ENCODE data around the gene ST6GALNAC6.
A peak's percentile ranks its signal among the peaks of the same experiment; 100 is the strongest.
"Not testable (repeated sequence)": the region's sequence is repeated elsewhere in the genome, so short reads cannot be mapped to it uniquely, and the experiment has no call there.

The ST6GALNAC6 gene

DNA sequence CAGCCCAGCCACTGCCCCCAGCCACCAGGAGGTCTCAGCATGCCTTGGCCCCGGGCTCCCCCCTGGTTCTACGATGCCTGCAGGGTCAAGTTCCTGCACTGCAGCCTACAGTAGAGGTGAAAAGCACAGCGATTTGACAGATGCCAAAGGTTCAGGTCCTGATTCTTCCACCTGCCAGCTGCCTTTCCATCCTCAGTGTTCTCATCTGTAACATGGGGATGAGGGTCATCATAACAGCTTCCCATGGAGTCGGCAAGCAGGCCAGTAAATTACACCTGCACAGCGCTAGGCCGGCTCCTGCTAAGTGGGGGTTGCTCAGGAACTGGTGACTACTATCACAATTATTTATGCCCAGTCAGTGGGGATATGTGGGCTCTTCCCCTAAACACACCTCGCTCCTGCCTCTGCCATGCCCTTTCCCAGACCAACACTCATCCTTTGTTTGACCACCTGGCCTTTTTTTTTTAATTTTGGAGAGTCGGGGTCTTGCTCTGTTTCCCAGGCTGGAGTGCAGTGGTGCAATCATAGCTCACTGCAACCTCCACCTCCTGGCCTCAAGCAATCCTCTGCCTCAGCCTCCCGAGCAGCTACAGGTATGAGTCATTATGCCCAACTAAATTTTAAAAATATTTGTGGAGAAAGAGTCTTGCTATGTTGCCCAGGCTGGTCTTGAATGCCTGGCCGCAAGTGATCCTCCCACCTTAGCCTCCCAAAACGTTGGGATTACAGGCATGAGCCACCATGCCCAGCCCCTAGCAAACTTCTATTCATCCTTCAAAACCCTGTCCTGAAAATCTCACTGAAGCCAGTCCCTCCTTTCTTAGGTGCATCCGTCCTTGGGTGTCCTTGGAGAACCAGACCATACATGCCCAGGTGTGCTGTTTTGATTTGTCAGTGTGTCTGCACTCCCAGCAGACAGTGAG is 51.3 kb downstream of the ST6GALNAC6 start:
- no peak for DNase-seq
- H3K36me3 ChIP-seq: peaks cover 3% of the 10 kb centered on the region; the same call in 1 of the 2 replicates
- no peaks in the 10 kb centered on the region for H3K27me3 ChIP-seq (ENCODE audit: insufficient read depth, low read depth, severe bottlenecking)
- H3K9me3 ChIP-seq (ENCODE audit: severe bottlenecking): peaks cover 26% of the 10 kb centered on the region
- peak overlapping the region; percentile 94 for H3K27ac ChIP-seq
- TF ChIP-seq, protein P1, sequence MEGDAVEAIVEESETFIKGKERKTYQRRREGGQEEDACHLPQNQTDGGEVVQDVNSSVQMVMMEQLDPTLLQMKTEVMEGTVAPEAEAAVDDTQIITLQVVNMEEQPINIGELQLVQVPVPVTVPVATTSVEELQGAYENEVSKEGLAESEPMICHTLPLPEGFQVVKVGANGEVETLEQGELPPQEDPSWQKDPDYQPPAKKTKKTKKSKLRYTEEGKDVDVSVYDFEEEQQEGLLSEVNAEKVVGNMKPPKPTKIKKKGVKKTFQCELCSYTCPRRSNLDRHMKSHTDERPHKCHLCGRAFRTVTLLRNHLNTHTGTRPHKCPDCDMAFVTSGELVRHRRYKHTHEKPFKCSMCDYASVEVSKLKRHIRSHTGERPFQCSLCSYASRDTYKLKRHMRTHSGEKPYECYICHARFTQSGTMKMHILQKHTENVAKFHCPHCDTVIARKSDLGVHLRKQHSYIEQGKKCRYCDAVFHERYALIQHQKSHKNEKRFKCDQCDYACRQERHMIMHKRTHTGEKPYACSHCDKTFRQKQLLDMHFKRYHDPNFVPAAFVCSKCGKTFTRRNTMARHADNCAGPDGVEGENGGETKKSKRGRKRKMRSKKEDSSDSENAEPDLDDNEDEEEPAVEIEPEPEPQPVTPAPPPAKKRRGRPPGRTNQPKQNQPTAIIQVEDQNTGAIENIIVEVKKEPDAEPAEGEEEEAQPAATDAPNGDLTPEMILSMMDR (IDR thresholded peaks at IDR 0.05; ENCODE audit: low read depth, low read length): no peak
- no peak overlapping the region for H3K4me3 ChIP-seq (ENCODE audit: low read depth, low read length)

DNA sequence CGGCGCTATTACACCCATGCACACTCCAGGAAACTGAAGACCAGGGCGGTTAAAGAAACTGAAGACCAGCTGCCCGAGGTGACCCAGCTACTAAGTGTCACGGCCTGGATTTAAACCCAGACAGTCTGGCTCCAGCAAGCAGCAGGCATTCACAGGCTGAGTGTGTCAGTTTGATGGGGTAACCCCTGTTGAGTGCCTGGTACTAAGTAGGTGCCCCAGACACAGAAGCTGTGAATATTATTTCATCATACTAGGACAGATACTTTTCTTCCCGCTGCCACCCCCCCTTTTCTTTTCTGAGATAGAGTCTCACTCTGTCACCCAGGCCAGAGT is 52.3 kb downstream of the ST6GALNAC6 start:
- peak overlapping the region; percentile 16; the same call in 1 of the 2 replicates for H3K4me3 ChIP-seq (ENCODE audit: low read depth, low read length)
- H3K27ac ChIP-seq: peak overlapping the region; percentile 94
- peak; percentile 96 for DNase-seq
- TF ChIP-seq, protein P1 (IDR thresholded peaks at IDR 0.05; ENCODE audit: low read depth, low read length): no peak; the same call in 1 of the 2 replicates
- no peaks in the 10 kb centered on the region for H3K27me3 ChIP-seq (ENCODE audit: insufficient read depth, low read depth, severe bottlenecking)
- peaks cover 26% of the 10 kb centered on the region for H3K9me3 ChIP-seq (ENCODE audit: severe bottlenecking)
- H3K36me3 ChIP-seq: peaks cover 3% of the 10 kb centered on the region; the same call in 1 of the 2 replicates

DNA sequence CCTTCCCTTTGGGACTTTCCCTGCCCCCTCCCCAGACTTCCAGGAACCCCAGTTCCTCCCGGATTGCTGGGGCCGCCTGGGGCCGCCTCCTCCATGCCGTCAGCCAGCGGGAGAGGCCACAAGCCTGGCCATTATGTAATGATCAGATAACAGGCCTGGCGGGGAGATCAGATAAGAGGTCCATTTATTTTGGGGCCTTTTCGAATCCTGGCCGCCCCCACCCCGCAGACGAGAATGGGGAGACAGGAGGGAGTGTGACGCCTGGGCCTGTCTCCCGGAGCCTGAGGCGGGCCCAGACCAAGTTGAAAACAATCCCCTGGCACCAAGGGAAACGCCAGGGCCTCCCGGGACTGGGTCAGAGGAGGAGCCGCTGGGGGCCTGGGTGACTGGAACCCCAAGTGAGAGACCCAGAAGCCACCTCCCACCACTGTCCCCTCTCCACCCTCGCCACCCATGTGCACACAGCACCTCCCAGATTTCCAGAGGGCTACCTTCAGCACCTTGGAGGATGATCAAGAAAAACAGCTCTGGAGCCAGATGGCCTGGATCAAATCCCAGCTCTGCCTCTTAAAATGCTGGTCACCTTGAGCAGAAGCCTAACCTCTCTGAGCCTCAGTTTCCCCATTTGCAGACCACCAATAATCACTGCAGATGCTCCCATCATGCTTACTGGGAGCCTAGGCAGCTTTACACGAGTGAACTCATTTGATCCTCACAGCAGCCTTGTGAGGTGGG is 52.8 kb downstream of the ST6GALNAC6 start:
- Histone ChIP-seq H3K27ac (peak overlapping the region; percentile 94), H3K4me3 (ENCODE audit: low read depth, low read length) (peak overlapping the region; percentile 16), H3K9me3 (ENCODE audit: severe bottlenecking) (peaks cover 26% of the 10 kb centered on the region), H3K36me3 (peaks cover 3% of the 10 kb centered on the region; the same call in 1 of the 2 replicates), H3K27me3 (ENCODE audit: insufficient read depth, low read depth, severe bottlenecking) (no peaks in the 10 kb centered on the region)
- peak; percentile 81 for DNase-seq
- TF ChIP-seq, protein P1 (IDR thresholded peaks at IDR 0.05; ENCODE audit: low read depth, low read length): no peak

DNA sequence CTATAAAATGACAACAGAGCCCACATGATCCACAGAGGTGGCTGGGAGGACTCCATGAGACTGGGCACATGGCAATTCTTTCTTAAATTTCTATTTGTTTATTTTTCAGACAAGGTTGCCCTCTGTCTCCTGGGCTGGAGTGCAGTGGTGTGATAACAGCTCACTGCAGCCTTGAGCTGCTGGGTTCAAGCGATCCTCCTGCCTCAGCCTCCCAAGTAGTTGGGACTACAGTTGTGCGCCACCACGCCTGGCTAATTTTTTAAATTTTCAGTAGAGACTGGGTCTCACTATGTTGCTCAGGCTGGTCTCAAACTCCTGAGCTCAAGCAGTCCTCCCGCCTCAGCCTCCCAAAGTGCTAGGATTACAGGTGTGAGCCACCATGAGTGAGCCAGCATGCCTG is 53.8 kb downstream of the ST6GALNAC6 start:
- not testable (repeated sequence) for H3K36me3 ChIP-seq; H3K4me3 ChIP-seq (ENCODE audit: low read depth, low read length); H3K27me3 ChIP-seq (ENCODE audit: insufficient read depth, low read depth, severe bottlenecking); DNase-seq
- peaks cover 25% of the 10 kb centered on the region for H3K9me3 ChIP-seq (ENCODE audit: severe bottlenecking)
- peak overlapping the region; percentile 94 for H3K27ac ChIP-seq

DNA sequence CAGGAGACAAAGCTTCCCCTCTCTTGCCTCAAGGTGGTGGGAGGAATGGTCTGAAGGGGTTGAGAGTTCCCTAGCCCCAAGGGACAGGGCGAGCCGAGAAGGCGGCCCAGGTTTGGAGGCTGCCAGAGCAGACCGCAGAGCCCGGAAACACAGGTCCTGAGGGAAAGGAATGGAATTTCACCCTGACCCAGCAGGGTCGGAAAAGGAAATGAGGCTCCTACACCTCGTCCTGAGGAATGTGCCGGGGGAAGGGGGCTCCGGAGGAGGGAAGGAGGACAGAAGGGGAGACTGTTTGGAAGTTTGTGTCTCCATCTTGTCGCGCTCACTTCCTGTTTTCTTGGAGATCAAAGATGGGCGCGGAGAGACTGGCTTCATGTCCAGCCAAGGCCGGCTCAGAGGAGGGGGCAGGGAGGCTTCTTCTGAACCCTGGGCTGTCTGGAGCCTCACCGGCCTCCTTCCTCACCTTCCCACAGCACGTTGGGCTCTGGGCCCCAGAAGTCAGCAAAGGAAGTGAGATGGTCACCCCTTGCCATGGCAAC is 54.5 kb downstream of the ST6GALNAC6 start:
- H3K9me3 ChIP-seq (ENCODE audit: severe bottlenecking): peaks cover 18% of the 10 kb centered on the region
- peaks cover 3% of the 10 kb centered on the region; the same call in 1 of the 2 replicates for H3K36me3 ChIP-seq
- H3K27ac ChIP-seq: peak overlapping the region; percentile 94
- no peak overlapping the region for H3K4me3 ChIP-seq (ENCODE audit: low read depth, low read length)
- no peak for DNase-seq
- TF ChIP-seq, protein P1 (IDR thresholded peaks at IDR 0.05; ENCODE audit: low read depth, low read length): no peak
- H3K27me3 ChIP-seq (ENCODE audit: insufficient read depth, low read depth, severe bottlenecking): no peaks in the 10 kb centered on the region
